Measurements from ENCODE around the gene DTHD1.

Gene DTHD1

DNA sequence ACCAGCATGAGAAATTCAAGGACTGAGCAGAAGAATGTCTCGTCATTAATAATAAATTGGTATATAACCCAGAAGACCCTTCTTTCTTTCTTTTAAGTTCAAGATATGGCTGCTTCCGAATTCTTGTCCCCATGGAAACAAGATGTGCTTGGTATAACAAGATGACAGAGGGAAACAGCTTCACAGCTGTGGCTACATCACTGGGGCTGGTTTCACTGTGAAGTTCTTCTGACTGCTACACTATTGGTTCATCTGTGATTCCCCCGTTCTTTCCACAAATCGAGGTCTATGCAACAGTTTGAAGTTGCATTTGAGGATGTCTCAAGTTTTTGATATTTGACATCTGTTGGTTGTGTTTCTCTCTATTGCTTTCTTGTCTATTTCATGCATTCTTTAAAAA lies 12.3 kb upstream of the DTHD1 start:
- H3K27me3 ChIP-seq (ENCODE audit: control insufficient read depth in 5 of 5, insufficient read depth in 4 of 5, low read length in 5 of 5) = no peaks in the 10 kb centered on the region
- H3K4me3 ChIP-seq (ENCODE audit: low read depth in 1 of 5, low read length in 5 of 5) = no peak overlapping the region
- H3K36me3 ChIP-seq (ENCODE audit: control insufficient read depth in 5 of 5, insufficient read depth in 5 of 5, low read length in 5 of 5) = no peaks in the 10 kb centered on the region
- H3K27ac ChIP-seq (ENCODE audit: low read depth, low read length) = no peak overlapping the region
- H3K4me1 ChIP-seq (ENCODE audit: control insufficient read depth in 5 of 5, insufficient read depth in 5 of 5, low read length in 5 of 5) = no peaks in the 10 kb centered on the region
- no peak overlapping the region for H3K9ac ChIP-seq (ENCODE audit: low read length in 5 of 5)
- no peaks in the 10 kb centered on the region for H3K9me3 ChIP-seq (ENCODE audit: control insufficient read depth in 5 of 5, low read length in 5 of 5)

DNA sequence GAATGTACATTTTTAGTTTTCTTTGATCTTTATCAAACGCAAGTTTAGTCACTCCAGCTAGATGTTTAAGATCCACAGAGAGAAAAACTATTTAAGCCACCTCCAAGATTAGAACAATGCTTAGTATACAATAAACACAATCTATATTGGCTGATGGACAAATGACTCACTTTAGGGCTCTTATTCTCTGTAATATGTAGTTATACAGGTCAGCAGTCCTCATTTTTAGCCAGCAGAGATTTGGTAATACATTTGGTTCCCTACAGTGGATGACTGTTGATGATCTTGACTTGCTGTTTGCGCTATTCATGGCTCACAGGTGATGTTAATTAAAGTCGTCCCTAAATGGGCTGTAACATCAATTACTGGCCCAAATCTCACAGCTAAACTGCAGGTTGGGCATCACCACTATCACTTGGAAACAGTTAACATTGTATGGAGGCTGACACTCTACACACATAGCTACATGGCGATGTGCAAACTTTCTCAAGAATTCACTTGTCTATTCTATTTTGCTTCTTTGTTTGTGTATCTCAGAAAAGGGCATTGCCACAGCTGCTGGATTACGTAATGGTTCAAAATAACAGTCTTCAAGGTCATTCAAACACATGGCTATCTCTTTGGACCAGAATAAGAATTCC lies 11.8 kb upstream of the DTHD1 start:
- H3K27me3 ChIP-seq (ENCODE audit: control insufficient read depth in 5 of 5, insufficient read depth in 4 of 5, low read length in 5 of 5) = no peaks in the 10 kb centered on the region
- H3K4me1 ChIP-seq (ENCODE audit: control insufficient read depth in 5 of 5, insufficient read depth in 5 of 5, low read length in 5 of 5) = no peaks in the 10 kb centered on the region
- H3K36me3 ChIP-seq (ENCODE audit: control insufficient read depth in 5 of 5, insufficient read depth in 5 of 5, low read length in 5 of 5) = no peaks in the 10 kb centered on the region
- no peak overlapping the region for H3K9ac ChIP-seq (ENCODE audit: low read length in 5 of 5)
- no peaks in the 10 kb centered on the region for H3K9me3 ChIP-seq (ENCODE audit: control insufficient read depth in 5 of 5, low read length in 5 of 5)
- no peak overlapping the region for H3K27ac ChIP-seq (ENCODE audit: low read depth, low read length)
- no peak overlapping the region for H3K4me3 ChIP-seq (ENCODE audit: low read depth in 1 of 5, low read length in 5 of 5)

DNA sequence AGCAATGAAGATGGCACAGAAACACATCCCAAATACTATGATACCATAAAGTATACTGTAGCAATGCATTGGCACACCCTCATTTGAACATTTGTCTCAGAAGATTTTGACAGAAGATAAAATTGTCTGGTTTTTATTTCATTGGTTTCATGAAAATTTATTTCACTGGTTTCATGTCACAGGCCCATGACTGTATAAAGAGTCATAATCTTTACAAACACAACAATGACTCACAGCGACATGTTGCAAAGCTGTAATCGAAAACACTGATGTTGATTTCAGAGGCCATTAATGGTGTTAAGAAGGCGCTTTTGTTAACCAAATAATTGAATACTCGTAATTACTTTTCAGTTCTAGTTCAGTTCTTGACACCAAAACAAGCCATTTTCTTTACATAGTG lies 8.1 kb upstream of the DTHD1 start:
- no peak overlapping the region for H3K9ac ChIP-seq (ENCODE audit: low read length in 5 of 5)
- no peaks in the 10 kb centered on the region for H3K36me3 ChIP-seq (ENCODE audit: control insufficient read depth in 5 of 5, insufficient read depth in 5 of 5, low read length in 5 of 5)
- H3K27me3 ChIP-seq (ENCODE audit: control insufficient read depth in 5 of 5, insufficient read depth in 4 of 5, low read length in 5 of 5) = no peaks in the 10 kb centered on the region
- no peaks in the 10 kb centered on the region for H3K9me3 ChIP-seq (ENCODE audit: control insufficient read depth in 5 of 5, low read length in 5 of 5)
- H3K27ac ChIP-seq (ENCODE audit: low read depth, low read length) = no peak overlapping the region
- H3K4me1 ChIP-seq (ENCODE audit: control insufficient read depth in 5 of 5, insufficient read depth in 5 of 5, low read length in 5 of 5) = no peaks in the 10 kb centered on the region
- H3K4me3 ChIP-seq (ENCODE audit: low read depth in 1 of 5, low read length in 5 of 5) = no peak overlapping the region

DNA sequence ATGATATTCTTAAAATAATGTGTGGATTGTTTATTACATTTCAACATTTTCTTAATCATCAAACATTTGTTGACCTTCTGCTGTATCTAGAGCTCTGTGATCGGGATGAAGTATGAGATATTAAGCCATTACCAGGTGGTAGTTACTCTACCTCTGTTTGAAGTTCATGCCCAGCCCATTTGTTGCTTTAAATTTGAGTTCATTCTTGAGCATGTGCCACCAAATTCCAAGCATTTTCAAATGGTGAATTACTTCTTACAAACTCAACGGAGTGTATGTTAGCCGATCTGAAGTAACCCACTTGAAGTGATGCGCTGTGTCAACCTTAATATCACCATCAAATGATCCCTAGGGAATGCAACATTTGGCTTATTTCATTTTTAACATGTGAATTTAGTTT lies 7.3 kb upstream of the DTHD1 start:
- H3K27ac ChIP-seq (ENCODE audit: low read depth, low read length) = no peak overlapping the region
- H3K4me3 ChIP-seq (ENCODE audit: low read depth in 1 of 5, low read length in 5 of 5) = no peak overlapping the region
- no peaks in the 10 kb centered on the region for H3K4me1 ChIP-seq (ENCODE audit: control insufficient read depth in 5 of 5, insufficient read depth in 5 of 5, low read length in 5 of 5)
- H3K9me3 ChIP-seq (ENCODE audit: control insufficient read depth in 5 of 5, low read length in 5 of 5) = no peaks in the 10 kb centered on the region
- H3K9ac ChIP-seq (ENCODE audit: low read length in 5 of 5) = no peak overlapping the region
- H3K27me3 ChIP-seq (ENCODE audit: control insufficient read depth in 5 of 5, insufficient read depth in 4 of 5, low read length in 5 of 5) = no peaks in the 10 kb centered on the region
- no peaks in the 10 kb centered on the region for H3K36me3 ChIP-seq (ENCODE audit: control insufficient read depth in 5 of 5, insufficient read depth in 5 of 5, low read length in 5 of 5)

DNA sequence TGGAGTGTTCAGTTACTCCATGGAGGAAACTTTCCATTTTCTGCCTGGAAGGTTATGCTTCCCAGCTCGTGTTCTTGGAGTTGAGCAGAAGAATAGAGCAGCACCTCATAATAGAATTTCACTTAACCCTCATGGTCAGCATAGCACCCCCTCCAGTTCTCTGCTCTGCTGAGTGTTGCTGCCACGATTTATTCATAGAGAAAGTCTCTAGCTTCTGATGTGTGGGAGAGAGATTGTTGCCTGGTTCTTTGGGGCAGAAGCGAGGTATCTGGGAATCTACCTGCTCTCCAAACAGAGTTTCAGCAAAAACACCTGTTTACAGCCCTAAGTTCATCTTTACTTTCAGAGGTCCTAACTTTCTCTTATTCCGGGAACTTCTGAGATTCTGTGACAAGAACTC lies 3.9 kb upstream of the DTHD1 start:
- no peaks in the 10 kb centered on the region for H3K36me3 ChIP-seq (ENCODE audit: control insufficient read depth in 5 of 5, insufficient read depth in 5 of 5, low read length in 5 of 5)
- no peaks in the 10 kb centered on the region for H3K4me1 ChIP-seq (ENCODE audit: control insufficient read depth in 5 of 5, insufficient read depth in 5 of 5, low read length in 5 of 5)
- no peak overlapping the region for H3K27ac ChIP-seq (ENCODE audit: low read depth, low read length)
- no peak overlapping the region for H3K4me3 ChIP-seq (ENCODE audit: low read depth in 1 of 5, low read length in 5 of 5)
- H3K27me3 ChIP-seq (ENCODE audit: control insufficient read depth in 5 of 5, insufficient read depth in 4 of 5, low read length in 5 of 5) = no peaks in the 10 kb centered on the region
- H3K9me3 ChIP-seq (ENCODE audit: control insufficient read depth in 5 of 5, low read length in 5 of 5) = no peaks in the 10 kb centered on the region
- H3K9ac ChIP-seq (ENCODE audit: low read length in 5 of 5) = no peak overlapping the region

DNA sequence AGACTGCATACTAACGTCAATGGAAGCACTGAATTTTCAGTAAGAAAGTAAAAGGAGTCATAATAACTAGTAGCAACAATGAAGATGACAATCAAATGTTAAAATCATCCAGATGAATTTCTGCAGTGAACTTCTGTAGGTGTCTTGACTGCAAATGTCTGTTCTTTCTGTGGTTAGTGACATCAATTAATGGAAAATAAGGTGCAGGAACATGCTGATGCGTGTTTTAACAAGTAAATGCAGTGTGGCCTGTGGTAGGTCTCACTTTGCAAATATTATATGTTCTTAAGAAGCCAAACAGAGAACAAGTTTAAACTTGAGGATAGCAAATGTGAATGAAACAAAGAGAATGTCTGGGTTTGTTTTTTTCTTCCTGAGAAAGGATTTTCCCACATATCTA lies 2.6 kb upstream of the DTHD1 start:
- no peaks in the 10 kb centered on the region for H3K36me3 ChIP-seq (ENCODE audit: control insufficient read depth in 5 of 5, insufficient read depth in 5 of 5, low read length in 5 of 5)
- H3K4me3 ChIP-seq (ENCODE audit: low read depth in 1 of 5, low read length in 5 of 5) = no peak overlapping the region
- H3K9me3 ChIP-seq (ENCODE audit: control insufficient read depth in 5 of 5, low read length in 5 of 5) = no peaks in the 10 kb centered on the region
- no peak overlapping the region for H3K9ac ChIP-seq (ENCODE audit: low read length in 5 of 5)
- H3K27ac ChIP-seq (ENCODE audit: low read depth, low read length) = no peak overlapping the region
- H3K4me1 ChIP-seq (ENCODE audit: control insufficient read depth in 5 of 5, insufficient read depth in 5 of 5, low read length in 5 of 5) = no peaks in the 10 kb centered on the region
- H3K27me3 ChIP-seq (ENCODE audit: control insufficient read depth in 5 of 5, insufficient read depth in 4 of 5, low read length in 5 of 5) = no peaks in the 10 kb centered on the region

DNA sequence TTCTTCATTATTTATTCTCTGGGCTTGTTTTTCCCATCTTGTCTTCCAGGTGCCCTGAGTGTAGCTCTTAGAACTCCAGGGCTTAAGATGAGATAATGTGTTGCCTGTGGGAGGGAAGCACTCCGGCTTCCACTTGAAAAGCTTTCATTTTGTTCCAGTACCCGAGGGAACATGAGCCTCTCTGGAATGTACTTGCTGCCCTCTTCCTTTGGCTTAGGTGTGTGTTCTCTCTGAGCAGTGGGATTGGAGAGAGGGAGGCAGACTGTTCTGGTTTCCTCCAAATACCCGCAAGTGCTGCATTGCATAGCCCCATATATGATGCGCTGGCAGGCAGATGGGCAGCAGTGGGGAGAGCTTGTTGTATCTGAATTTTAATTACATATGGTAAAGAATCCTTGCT lies 861 bp upstream of the DTHD1 start:
- no peaks in the 10 kb centered on the region for H3K36me3 ChIP-seq (ENCODE audit: control insufficient read depth in 5 of 5, insufficient read depth in 5 of 5, low read length in 5 of 5)
- H3K27ac ChIP-seq (ENCODE audit: low read depth, low read length) = no peak overlapping the region
- H3K9ac ChIP-seq (ENCODE audit: low read length in 5 of 5) = no peak overlapping the region
- H3K4me3 ChIP-seq (ENCODE audit: low read depth in 1 of 5, low read length in 5 of 5) = no peak overlapping the region
- H3K4me1 ChIP-seq (ENCODE audit: control insufficient read depth in 5 of 5, insufficient read depth in 5 of 5, low read length in 5 of 5) = no peaks in the 10 kb centered on the region
- no peaks in the 10 kb centered on the region for H3K27me3 ChIP-seq (ENCODE audit: control insufficient read depth in 5 of 5, insufficient read depth in 4 of 5, low read length in 5 of 5)
- H3K9me3 ChIP-seq (ENCODE audit: control insufficient read depth in 5 of 5, low read length in 5 of 5) = no peaks in the 10 kb centered on the region

DNA sequence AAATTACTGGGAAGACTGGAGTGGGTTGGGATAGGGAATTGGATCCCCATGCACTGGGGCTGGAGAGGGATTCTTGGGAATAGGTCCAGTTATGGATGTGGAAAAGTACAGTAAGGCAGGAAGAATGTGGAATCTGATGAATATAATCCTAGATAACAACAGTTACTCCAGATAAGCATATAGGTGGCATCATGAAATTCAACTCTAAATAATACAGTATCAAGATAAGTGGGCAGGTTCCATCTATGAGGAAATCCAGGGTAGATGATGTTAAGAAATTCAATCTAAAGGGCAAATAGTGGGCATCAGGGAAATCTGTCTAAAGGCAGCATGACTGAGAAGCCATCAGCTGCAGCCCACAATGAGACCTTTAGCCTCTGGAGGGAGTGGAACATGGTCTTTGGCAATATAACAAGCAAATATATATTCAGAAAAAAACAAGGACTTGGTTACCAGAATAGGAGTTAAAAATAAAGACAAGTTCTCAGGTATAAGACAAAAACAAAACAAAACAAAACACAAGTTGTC lies 1.2 kb downstream of the DTHD1 start:
- H3K27ac ChIP-seq (ENCODE audit: low read depth, low read length) = no peak overlapping the region
- H3K4me1 ChIP-seq (ENCODE audit: control insufficient read depth in 5 of 5, insufficient read depth in 5 of 5, low read length in 5 of 5) = no peaks in the 10 kb centered on the region
- H3K9ac ChIP-seq (ENCODE audit: low read length in 5 of 5) = no peak overlapping the region
- H3K9me3 ChIP-seq (ENCODE audit: control insufficient read depth in 5 of 5, low read length in 5 of 5) = no peaks in the 10 kb centered on the region
- H3K4me3 ChIP-seq (ENCODE audit: low read depth in 1 of 5, low read length in 5 of 5) = no peak overlapping the region
- no peaks in the 10 kb centered on the region for H3K36me3 ChIP-seq (ENCODE audit: control insufficient read depth in 5 of 5, insufficient read depth in 5 of 5, low read length in 5 of 5)
- no peaks in the 10 kb centered on the region for H3K27me3 ChIP-seq (ENCODE audit: control insufficient read depth in 5 of 5, insufficient read depth in 4 of 5, low read length in 5 of 5)

DNA sequence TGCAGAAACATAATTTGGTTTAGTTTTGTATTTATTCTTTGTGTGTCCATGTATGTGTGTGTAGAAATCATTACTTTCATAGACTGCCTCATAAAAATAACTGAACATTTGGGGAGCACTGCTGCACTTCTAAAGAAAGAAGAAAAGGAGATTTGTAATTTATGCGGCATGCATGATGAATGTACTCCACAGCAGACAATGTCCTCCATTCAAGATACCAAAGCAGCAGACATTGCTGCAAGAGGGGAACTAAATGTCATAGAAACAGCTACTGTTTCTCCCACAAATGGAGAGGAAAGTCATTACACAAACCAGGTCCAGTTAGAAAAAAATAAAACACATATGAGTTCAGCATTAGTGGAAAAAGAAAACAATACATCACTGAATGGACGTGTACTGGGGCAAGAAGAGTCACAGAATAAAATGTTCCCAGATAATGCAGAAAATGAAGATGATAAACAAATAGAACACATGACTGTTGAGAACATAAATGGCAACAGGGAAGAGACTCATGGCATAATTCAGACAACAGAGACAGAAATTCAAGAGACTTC lies 2.6 kb downstream of the DTHD1 start:
- Histone ChIP-seq H3K36me3 (ENCODE audit: control insufficient read depth in 5 of 5, insufficient read depth in 5 of 5, low read length in 5 of 5) (no peaks in the 10 kb centered on the region), H3K9me3 (ENCODE audit: control insufficient read depth in 5 of 5, low read length in 5 of 5) (no peaks in the 10 kb centered on the region), H3K4me3 (ENCODE audit: low read depth in 1 of 5, low read length in 5 of 5) (no peak overlapping the region), H3K4me1 (ENCODE audit: control insufficient read depth in 5 of 5, insufficient read depth in 5 of 5, low read length in 5 of 5) (no peaks in the 10 kb centered on the region), H3K27ac (ENCODE audit: low read depth, low read length) (no peak overlapping the region), H3K27me3 (ENCODE audit: control insufficient read depth in 5 of 5, insufficient read depth in 4 of 5, low read length in 5 of 5) (no peaks in the 10 kb centered on the region), H3K9ac (ENCODE audit: low read length in 5 of 5) (no peak overlapping the region)

DNA sequence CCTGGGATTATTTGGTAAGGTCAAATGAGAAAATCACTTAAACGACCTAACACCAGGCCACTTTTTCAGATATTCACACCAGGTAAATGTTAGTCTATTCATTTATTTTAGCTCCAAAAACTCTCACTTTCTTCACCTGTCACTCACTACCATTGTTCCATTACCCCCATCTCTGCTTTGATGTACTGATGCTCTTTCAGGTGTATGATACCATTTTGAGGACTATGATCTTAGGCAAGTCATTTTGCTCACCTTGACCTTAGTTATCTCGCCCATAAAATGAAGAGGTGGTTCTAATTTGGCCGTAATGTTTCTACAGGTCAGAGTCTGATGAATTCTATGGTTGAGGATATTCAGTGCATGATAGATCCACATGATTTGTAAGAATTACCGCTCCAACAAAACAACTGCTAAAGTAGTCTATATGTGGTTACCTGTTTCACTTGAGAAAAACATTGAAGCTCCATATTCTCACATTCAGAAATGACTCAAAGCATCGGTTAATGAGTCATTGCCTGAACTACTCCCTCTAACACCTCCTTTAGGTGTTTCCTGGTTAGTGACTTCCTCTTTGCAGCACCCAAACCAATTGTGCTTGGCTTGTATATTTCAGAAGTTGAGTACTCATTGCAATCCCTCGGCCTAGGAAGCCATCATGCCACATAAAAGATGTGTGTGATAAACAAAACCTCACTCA lies 4.5 kb downstream of the DTHD1 start:
- H3K36me3 ChIP-seq (ENCODE audit: control insufficient read depth in 5 of 5, insufficient read depth in 5 of 5, low read length in 5 of 5) = no peaks in the 10 kb centered on the region
- no peak overlapping the region for H3K9ac ChIP-seq (ENCODE audit: low read length in 5 of 5)
- no peaks in the 10 kb centered on the region for H3K9me3 ChIP-seq (ENCODE audit: control insufficient read depth in 5 of 5, low read length in 5 of 5)
- H3K27me3 ChIP-seq (ENCODE audit: control insufficient read depth in 5 of 5, insufficient read depth in 4 of 5, low read length in 5 of 5) = no peaks in the 10 kb centered on the region
- H3K4me1 ChIP-seq (ENCODE audit: control insufficient read depth in 5 of 5, insufficient read depth in 5 of 5, low read length in 5 of 5) = no peaks in the 10 kb centered on the region
- no peak overlapping the region for H3K4me3 ChIP-seq (ENCODE audit: low read depth in 1 of 5, low read length in 5 of 5)
- no peak overlapping the region for H3K27ac ChIP-seq (ENCODE audit: low read depth, low read length)
